Fibroblast of the aortic adventitia (primary cell): ENCODE measurements around the gene NME4. TPM values are rescaled to one million over a fixed set of nuclear protein-coding genes. Genes with fewer than 3 reads are reported as not detected.

Experiments
- DNase-seq: peaks from one replicate; pipeline ENCODE4 v3.0.0-alpha.2; 2010; ENCODE audit warnings: low read depth
- H3K4me3 ChIP-seq: 2 replicates; pipeline ENCODE4 v1.5.1; 2011; ENCODE audit warnings: low read depth, mild to moderate bottlenecking, control low read depth, low read length, moderate library complexity
- CTCF ChIP-seq: IDR thresholded peaks from 2 replicates; pipeline ENCODE4 v1.5.1; 2011; ENCODE audit warnings: mild to moderate bottlenecking, low read length, control low read depth, inconsistent platforms; ENCODE audit not compliant: insufficient read depth
- total RNA-seq: library from RNA; depleted of rRNA; stranded (reverse); fragments of >200 nt; gene quantifications from 2 replicates; pipeline ENCODE4 v1.2.3, GENCODE V29; 2012; ENCODE audit warnings: low replicate concordance

Gene NME4
- total RNA-seq, 1 donor = 75.8 TPM

GRCh38 chr16:424033-424622 is 27.1 kb downstream of the NME4 start:
- no peak for TF ChIP-seq CTCF
- peak; percentile 98 for DNase-seq

GRCh38 chr16:424623-425081 is 27.7 kb downstream of the NME4 start:
- H3K4me3 ChIP-seq = peak overlapping the region; percentile 77
- no peak for DNase-seq
- no peak for TF ChIP-seq CTCF

More at GRCh38 chr16:424033-424622, 27.1 kb downstream of the NME4 start:
- H3K4me3 ChIP-seq = peak overlapping the region; percentile 77

GRCh38 chr16:425082-425718 is 28.2 kb downstream of the NME4 start, which contains the start of gene RAB11FIP3:
Gene RAB11FIP3 (plus strand): TSS chr16:425649. CDS start chr16:426007, 358 bp downstream.
- TF ChIP-seq CTCF = peak; percentile 8
- peak; percentile 66 for DNase-seq
- peak within 1 kb of the TSS; percentile 77 for H3K4me3 ChIP-seq

- TF ChIP-seq CTCF = no peak
- no peak for DNase-seq
- H3K4me3 ChIP-seq = peak overlapping the region; percentile 77
These were observed 28.7 kb downstream of the NME4 start for GRCh38 chr16:425740-426114.

GRCh38 chr16:426115-426905 is 29.3 kb downstream of the NME4 start:
- DNase-seq = no peak
- no peak for TF ChIP-seq CTCF
- H3K4me3 ChIP-seq = peak overlapping the region; percentile 77

GRCh38 chr16:426906-427249 is 29.9 kb downstream of the NME4 start:
- no peak for DNase-seq
- peak overlapping the region; percentile 77 for H3K4me3 ChIP-seq
- TF ChIP-seq CTCF = no peak
